ENCODE measurements around the gene TMEM82. TPM values are rescaled to one million over a fixed set of nuclear protein-coding genes. Genes with fewer than 3 reads are reported as not detected.

TMEM82 gene
- total RNA-seq, 1 donor from 2014 or later = not detected

DNA sequence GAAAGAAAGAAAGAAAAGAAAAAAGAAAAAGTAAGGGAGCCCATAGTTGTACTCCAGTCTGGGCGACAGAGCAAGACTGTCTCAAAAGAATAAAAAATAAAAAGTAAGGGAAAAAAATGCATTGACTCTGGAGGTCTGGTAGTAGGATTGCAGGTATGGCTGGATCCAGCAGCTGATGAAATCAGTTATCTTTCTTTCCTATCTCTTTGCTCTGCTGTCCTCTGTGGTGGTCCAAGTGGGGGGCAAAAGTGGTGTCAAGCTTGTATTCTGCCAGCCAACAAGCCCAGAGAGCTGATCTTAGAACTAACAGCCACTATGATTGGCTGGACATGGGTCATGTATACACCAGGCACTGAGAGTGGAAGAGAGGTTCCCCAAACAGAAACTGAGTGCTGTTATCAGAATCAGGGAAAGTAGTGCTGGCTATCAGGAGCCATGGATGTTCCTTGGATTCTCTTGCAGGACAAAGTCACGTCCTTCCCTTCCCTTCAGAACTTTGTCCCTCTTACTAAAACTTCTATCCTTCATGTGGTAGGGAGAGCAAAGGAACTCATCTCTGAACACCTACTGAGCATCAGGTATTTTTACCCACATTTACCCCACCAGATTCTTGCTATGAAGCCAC lies 12.8 kb downstream of the TMEM82 start:
- no peaks in the 10 kb centered on the region for H3K36me3 Mint-ChIP-seq (ENCODE audit: low read depth, unreplicated experiment)
- Histone ChIP-seq H3K9me3 (ENCODE audit: insufficient read depth, low read depth, low read length) (no peaks in the 10 kb centered on the region), H3K27ac (ENCODE audit: low read depth, low read length) (no peak overlapping the region), H3K27me3 (ENCODE audit: insufficient read depth, low read length) (no peaks in the 10 kb centered on the region), H3K36me3 (ENCODE audit: insufficient read depth, low read length) (no peaks in the 10 kb centered on the region), H3K4me3 (ENCODE audit: insufficient read depth, low read depth, low read length) (no peak overlapping the region), H2AFZ (ENCODE audit: low read depth, low read length) (no peak overlapping the region), H4K20me1 (ENCODE audit: insufficient read depth, low read length) (no peaks in the 10 kb centered on the region), H3K4me1 (ENCODE audit: insufficient read depth, low read length) (peaks cover 12% of the 10 kb centered on the region), H3K4me2 (ENCODE audit: low read length) (no peak overlapping the region), H3K9ac (ENCODE audit: low read length) (no peak overlapping the region), H3K79me2 (ENCODE audit: insufficient read depth, low read length) (peaks cover 15% of the 10 kb centered on the region)
- no peak for DNase-seq (ENCODE audit: low read depth)
- FAIRE-seq = no peak
- H3K27me3 Mint-ChIP-seq (ENCODE audit: low read depth, unreplicated experiment) = peaks cover 14% of the 10 kb centered on the region
- H3K9me3 Mint-ChIP-seq (ENCODE audit: unreplicated experiment) = peaks cover 4% of the 10 kb centered on the region
- H3K27ac Mint-ChIP-seq (ENCODE audit: unreplicated experiment) = peak overlapping the region; percentile 47
- no peak for TF ChIP-seq EZH2 (IDR thresholded peaks at IDR 0.05; ENCODE audit: insufficient read depth, low read length)
- TF ChIP-seq, protein P1, sequence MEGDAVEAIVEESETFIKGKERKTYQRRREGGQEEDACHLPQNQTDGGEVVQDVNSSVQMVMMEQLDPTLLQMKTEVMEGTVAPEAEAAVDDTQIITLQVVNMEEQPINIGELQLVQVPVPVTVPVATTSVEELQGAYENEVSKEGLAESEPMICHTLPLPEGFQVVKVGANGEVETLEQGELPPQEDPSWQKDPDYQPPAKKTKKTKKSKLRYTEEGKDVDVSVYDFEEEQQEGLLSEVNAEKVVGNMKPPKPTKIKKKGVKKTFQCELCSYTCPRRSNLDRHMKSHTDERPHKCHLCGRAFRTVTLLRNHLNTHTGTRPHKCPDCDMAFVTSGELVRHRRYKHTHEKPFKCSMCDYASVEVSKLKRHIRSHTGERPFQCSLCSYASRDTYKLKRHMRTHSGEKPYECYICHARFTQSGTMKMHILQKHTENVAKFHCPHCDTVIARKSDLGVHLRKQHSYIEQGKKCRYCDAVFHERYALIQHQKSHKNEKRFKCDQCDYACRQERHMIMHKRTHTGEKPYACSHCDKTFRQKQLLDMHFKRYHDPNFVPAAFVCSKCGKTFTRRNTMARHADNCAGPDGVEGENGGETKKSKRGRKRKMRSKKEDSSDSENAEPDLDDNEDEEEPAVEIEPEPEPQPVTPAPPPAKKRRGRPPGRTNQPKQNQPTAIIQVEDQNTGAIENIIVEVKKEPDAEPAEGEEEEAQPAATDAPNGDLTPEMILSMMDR (IDR thresholded peaks at IDR 0.05; ENCODE audit: insufficient read depth, low read depth, low read length) = no peak
- peaks cover 5% of the 10 kb centered on the region for H3K4me1 Mint-ChIP-seq (ENCODE audit: low read depth, unreplicated experiment)
- H3K4me3 Mint-ChIP-seq (ENCODE audit: unreplicated experiment) = no peak overlapping the region

DNA sequence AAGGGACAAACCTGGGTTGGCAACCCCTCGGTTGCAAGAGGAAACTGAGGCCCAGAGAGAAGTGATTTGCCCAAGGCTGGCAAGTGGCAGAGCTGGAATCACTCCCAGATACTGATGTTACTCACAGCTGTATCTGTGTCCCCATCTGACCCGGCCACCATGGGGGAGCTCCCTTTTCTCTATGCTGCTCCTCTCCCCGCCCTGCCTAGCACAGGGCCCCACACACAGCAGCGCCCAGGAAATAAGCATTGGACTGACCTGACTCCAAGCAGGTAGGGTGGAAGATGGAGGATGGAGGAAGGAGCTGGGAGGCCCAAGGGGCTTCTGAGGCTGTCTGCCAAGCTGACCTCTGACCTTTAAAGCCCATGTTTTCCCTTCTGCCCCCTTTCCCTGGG lies 13.3 kb downstream of the TMEM82 start:
- H2AFZ ChIP-seq (ENCODE audit: low read depth, low read length) = no peak overlapping the region
- TF ChIP-seq, protein P1 (IDR thresholded peaks at IDR 0.05; ENCODE audit: insufficient read depth, low read depth, low read length) = no peak
- TF ChIP-seq EZH2 (IDR thresholded peaks at IDR 0.05; ENCODE audit: insufficient read depth, low read length) = no peak
- peaks cover 14% of the 10 kb centered on the region for H3K4me1 ChIP-seq (ENCODE audit: insufficient read depth, low read length)
- FAIRE-seq (no peak), DNase-seq (ENCODE audit: low read depth) (no peak)
- H3K27ac ChIP-seq (ENCODE audit: low read depth, low read length) = no peak overlapping the region
- H3K9ac ChIP-seq (ENCODE audit: low read length) = no peak overlapping the region
- no peak overlapping the region for H3K4me3 ChIP-seq (ENCODE audit: insufficient read depth, low read depth, low read length)
- H3K36me3 ChIP-seq (ENCODE audit: insufficient read depth, low read length) = no peaks in the 10 kb centered on the region
- no peaks in the 10 kb centered on the region for H3K9me3 ChIP-seq (ENCODE audit: insufficient read depth, low read depth, low read length)
- H4K20me1 ChIP-seq (ENCODE audit: insufficient read depth, low read length) = peaks cover 2% of the 10 kb centered on the region
- H3K79me2 ChIP-seq (ENCODE audit: insufficient read depth, low read length) = peaks cover 20% of the 10 kb centered on the region
- H3K27me3 ChIP-seq (ENCODE audit: insufficient read depth, low read length) = no peaks in the 10 kb centered on the region
- no peak overlapping the region for H3K4me2 ChIP-seq (ENCODE audit: low read length)
- Mint-ChIP-seq H3K4me3 (ENCODE audit: unreplicated experiment) (no peak overlapping the region), H3K9me3 (ENCODE audit: unreplicated experiment) (peaks cover 4% of the 10 kb centered on the region), H3K27ac (ENCODE audit: unreplicated experiment) (no peak overlapping the region), H3K4me1 (ENCODE audit: low read depth, unreplicated experiment) (peaks cover 5% of the 10 kb centered on the region), H3K36me3 (ENCODE audit: low read depth, unreplicated experiment) (peaks cover 1% of the 10 kb centered on the region), H3K27me3 (ENCODE audit: low read depth, unreplicated experiment) (peaks cover 14% of the 10 kb centered on the region)

All from astrocyte (in vitro differentiated cells and primary cell).